Gastroesophageal sphincter (tissue), 4 donors: ENCODE data around the gene PSME1. TPM values are rescaled to one million over a fixed set of nuclear protein-coding genes. Genes with fewer than 3 reads are reported as not detected.

Experiments
- ATAC-seq: fragments of 150-250 bp; one replicate; pipeline ENCODE4 v1.9.1; 2016; ENCODE audit warnings: mild to moderate bottlenecking, moderate library complexity
- H3K27ac ChIP-seq, 4 donors: fragments of 200-600 bp; sonication (generic) in 3 of 4; 1 replicate in 3 of 4; 2 replicates in 1 of 4; pipeline ENCODE4 v1.5.1; 2016 to 2019
- H3K27me3 ChIP-seq: fragments of 200-600 bp; sonication (generic); one replicate; pipeline ENCODE4 v1.5.1; 2019
- H3K36me3 ChIP-seq, 2 donors: fragments of 200-600 bp; sonication (generic); one replicate each; pipeline ENCODE4 v1.5.1; 2019; ENCODE audit warnings: control low read depth in 1 of 2
- H3K4me1 ChIP-seq, 3 donors: fragments of 200-600 bp; sonication (generic); 1 replicate in 2 of 3; 2 replicates in 1 of 3; pipeline ENCODE4 v1.5.1; 2016 to 2019; ENCODE audit warnings: control low read depth in 2 of 3
- H3K4me3 ChIP-seq, 2 donors: fragments of 200-600 bp; sonication (generic); one replicate each; pipeline ENCODE4 v1.5.1; 2019; ENCODE audit warnings: mild to moderate bottlenecking in 1 of 2, moderate library complexity in 1 of 2
- H3K9me3 ChIP-seq, 3 donors: fragments of 200-600 bp; sonication (generic); one replicate each; pipeline ENCODE4 v1.5.1; 2017 to 2019; ENCODE audit warnings: control low read depth in 2 of 3
- EP300 ChIP-seq: sonication (generic); formaldehyde crosslinking; IDR thresholded peaks from one replicate; pipeline ENCODE4 v1.6.1; 2017; ENCODE audit warnings: antibody characterized with exemption, mild to moderate bottlenecking
- POLR2A ChIP-seq, 2 donors: fragments of 450-650 bp; IDR thresholded peaks; one replicate each; pipeline ENCODE4 v1.6.1; 2017; ENCODE audit warnings: antibody characterized with exemption in 2 of 2, mild to moderate bottlenecking in 2 of 2, moderate library complexity in 1 of 2
- POLR2AphosphoS5 ChIP-seq: sonication (generic); formaldehyde crosslinking; IDR thresholded peaks from one replicate; pipeline ENCODE4 v1.6.1; 2017; ENCODE audit warnings: antibody characterized with exemption
- WGBS, 2 donors: methylation state at CpG; one replicate each; pipeline ENCODE4 v1.1.5; 2018; ENCODE audit warnings: low coverage in 1 of 2; 5-methylcytosine and 5-hydroxymethylcytosine counted together
- total RNA-seq, 4 donors: library from RNA; depleted of rRNA; stranded (reverse); fragments of >200 nt; gene quantifications; one replicate each; pipeline ENCODE4 v1.1.0, GENCODE V29; 2016
- TF ChIP-seq, protein P1 (sequence below), 4 experiments: fragments of 200-600 bp in 2 of 4; fragments of 450-650 bp in 2 of 4; sonication (generic) in 1 of 4; IDR thresholded peaks; one replicate each; pipeline ENCODE4 v1.5.1; 2017 to 2019; ENCODE audit warnings: antibody characterized with exemption in 4 of 4, mild to moderate bottlenecking in 2 of 4, moderate library complexity in 2 of 4

Gene PSME1
- total RNA-seq, 4 donors from 2014 or later, result 114 to 186 (median 127) TPM

- 81% methylated on average over 5 of the region's 14 CpGs; no CpG with 5 or more reads in 1 of the 2 donors for WGBS, 2 donors
- no peaks in the 10 kb centered on the region for H3K9me3 ChIP-seq
- ATAC-seq, result no peak
- no peak overlapping the region for H3K27ac ChIP-seq
- TF ChIP-seq, protein P1, sequence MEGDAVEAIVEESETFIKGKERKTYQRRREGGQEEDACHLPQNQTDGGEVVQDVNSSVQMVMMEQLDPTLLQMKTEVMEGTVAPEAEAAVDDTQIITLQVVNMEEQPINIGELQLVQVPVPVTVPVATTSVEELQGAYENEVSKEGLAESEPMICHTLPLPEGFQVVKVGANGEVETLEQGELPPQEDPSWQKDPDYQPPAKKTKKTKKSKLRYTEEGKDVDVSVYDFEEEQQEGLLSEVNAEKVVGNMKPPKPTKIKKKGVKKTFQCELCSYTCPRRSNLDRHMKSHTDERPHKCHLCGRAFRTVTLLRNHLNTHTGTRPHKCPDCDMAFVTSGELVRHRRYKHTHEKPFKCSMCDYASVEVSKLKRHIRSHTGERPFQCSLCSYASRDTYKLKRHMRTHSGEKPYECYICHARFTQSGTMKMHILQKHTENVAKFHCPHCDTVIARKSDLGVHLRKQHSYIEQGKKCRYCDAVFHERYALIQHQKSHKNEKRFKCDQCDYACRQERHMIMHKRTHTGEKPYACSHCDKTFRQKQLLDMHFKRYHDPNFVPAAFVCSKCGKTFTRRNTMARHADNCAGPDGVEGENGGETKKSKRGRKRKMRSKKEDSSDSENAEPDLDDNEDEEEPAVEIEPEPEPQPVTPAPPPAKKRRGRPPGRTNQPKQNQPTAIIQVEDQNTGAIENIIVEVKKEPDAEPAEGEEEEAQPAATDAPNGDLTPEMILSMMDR (IDR thresholded peaks at IDR 0.05), result no peak
- TF ChIP-seq POLR2A (IDR thresholded peaks at IDR 0.05) (no peak), EP300 (no peak), POLR2AphosphoS5 (no peak)
- no peaks in the 10 kb centered on the region for H3K27me3 ChIP-seq
- peaks cover 0 to 96% of the 10 kb centered on the region in 2 donors for H3K36me3 ChIP-seq
- H3K4me1 ChIP-seq, result peaks cover 0 to 18% (median 4%) of the 10 kb centered on the region in 3 donors
- H3K4me3 ChIP-seq, result no peak overlapping the region
These were observed 46.3 kb downstream of the PSME1 start for GRCh38 chr14:24182110-24182882.

DNA sequence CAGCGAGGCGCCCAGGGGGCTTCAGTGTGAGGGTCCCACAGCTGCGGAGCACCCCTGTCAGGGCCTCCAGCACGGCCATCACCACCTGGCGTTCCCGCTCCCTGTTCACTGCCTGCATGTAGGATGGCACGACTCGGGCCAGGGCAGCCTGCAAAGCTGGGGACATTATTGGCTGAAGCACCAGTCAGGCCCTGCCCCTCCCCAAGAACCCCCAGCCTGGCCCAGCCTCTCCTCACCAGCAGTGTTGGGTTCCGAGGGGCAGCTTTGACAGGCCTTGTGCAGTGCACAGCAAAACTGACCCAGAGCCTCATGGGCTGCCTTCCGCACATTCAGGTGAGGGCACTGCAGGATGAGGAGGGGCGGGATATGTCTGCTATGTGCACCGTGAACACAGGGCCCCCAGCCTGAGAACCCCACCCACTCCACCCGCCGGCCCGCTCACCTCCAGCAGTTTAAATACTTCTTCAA lies 47.1 kb downstream of the PSME1 start:
- WGBS, 2 donors, result 90% methylated on average over 2 of the region's 15 CpGs; no CpG with 5 or more reads in 1 of the 2 donors
- TF ChIP-seq POLR2A (IDR thresholded peaks at IDR 0.05), result no peak
- no peak for TF ChIP-seq POLR2AphosphoS5
- TF ChIP-seq, protein P1 (IDR thresholded peaks at IDR 0.05), result no peak
- no peak for TF ChIP-seq EP300
- Histone ChIP-seq H3K27me3 (no peaks in the 10 kb centered on the region), H3K36me3 (peaks cover 0 to 89% of the 10 kb centered on the region in 2 donors), H3K4me1 (peaks cover 0 to 26% (median 10%) of the 10 kb centered on the region in 3 donors), H3K9me3 (no peaks in the 10 kb centered on the region), H3K27ac (no peak overlapping the region), H3K4me3 (no peak overlapping the region)
- ATAC-seq, result no peak

DNA sequence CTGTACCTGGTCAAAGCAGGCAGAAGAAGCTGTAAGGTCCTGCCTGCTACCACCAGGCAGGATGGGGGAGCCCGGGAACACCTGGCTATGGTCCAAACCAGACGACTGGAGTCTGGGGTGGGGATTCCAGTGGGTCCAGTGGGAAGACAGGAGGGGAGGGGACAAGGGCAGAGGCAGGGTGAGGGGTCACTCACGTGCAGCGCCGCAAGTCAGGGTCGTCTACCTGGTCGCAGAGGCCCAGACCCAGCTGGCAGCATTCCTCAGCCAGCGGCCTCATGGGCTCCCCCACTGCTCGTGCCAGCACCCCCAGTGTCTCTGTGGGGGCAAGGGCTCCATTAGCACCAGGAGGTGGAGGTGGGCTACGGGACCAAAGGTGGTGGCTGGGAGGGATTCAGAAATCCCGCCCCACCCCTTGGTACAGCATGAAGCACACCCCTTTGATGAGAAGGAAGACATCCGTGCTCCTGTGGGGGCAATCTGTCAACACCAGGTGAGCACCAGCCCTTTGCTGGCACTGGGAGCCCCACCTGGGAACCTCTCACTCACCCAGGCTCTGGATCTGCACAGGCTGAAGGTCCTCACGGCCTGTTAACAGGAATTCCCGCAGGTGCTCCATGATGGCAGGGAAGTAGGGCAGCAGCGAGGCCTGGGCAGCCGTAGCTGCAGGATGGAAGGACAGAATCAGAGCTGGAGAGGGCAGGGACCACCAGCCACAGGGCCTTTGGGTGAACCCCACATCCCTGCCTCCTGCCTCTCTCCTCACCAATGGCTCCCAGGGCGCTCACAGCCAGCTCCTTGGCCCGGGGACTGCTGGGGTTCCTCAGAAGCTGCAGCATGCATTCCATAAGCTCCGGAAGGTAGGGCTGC lies 48.3 kb downstream of the PSME1 start:
- no peak for ATAC-seq
- peaks cover 0 to 34% (median 13%) of the 10 kb centered on the region in 3 donors for H3K4me1 ChIP-seq
- H3K9me3 ChIP-seq, result no peaks in the 10 kb centered on the region
- WGBS, 2 donors, result 70 to 80% methylated on average over 1 to 8 of the region's 19 CpGs
- TF ChIP-seq POLR2AphosphoS5, result no peak
- TF ChIP-seq EP300, result no peak
- TF ChIP-seq POLR2A (IDR thresholded peaks at IDR 0.05), result no peak
- TF ChIP-seq, protein P1 (IDR thresholded peaks at IDR 0.05), result no peak
- no peak overlapping the region for H3K4me3 ChIP-seq
- H3K27ac ChIP-seq, result no peak overlapping the region
- H3K36me3 ChIP-seq, result peaks cover 0 to 76% of the 10 kb centered on the region in 2 donors
- no peaks in the 10 kb centered on the region for H3K27me3 ChIP-seq

DNA sequence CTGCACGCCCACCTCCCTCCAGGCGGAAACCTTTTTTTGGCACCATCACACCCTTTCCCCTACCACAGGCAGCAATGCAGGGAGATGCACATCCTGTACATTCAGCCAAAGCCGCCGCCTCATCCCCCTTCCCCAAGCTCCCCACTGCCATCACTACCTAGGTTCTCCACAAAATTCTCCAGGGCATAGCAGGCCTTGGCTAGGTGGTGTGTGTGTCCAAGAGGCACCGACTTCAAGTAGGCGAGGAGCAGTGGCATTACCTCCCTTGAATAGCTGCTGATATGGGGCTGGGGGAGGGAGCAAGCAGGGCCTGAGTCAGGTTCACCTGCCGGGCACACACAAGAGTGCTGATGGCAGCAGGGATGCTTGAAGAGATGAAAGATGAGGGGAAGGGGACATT lies 49.0 kb downstream of the PSME1 start:
- TF ChIP-seq EP300 (no peak), POLR2A (IDR thresholded peaks at IDR 0.05) (no peak), POLR2AphosphoS5 (no peak)
- TF ChIP-seq, protein P1 (IDR thresholded peaks at IDR 0.05), result no peak
- no peak for ATAC-seq
- H3K4me1 ChIP-seq, result peaks cover 0 to 27% (median 10%) of the 10 kb centered on the region in 3 donors
- no peaks in the 10 kb centered on the region for H3K27me3 ChIP-seq
- no peaks in the 10 kb centered on the region for H3K9me3 ChIP-seq
- WGBS, 2 donors, result 85 to 86% methylated on average over 2 to 4 of the region's 7 CpGs
- no peak overlapping the region for H3K4me3 ChIP-seq
- peaks cover 0 to 70% of the 10 kb centered on the region in 2 donors for H3K36me3 ChIP-seq
- no peak overlapping the region for H3K27ac ChIP-seq
